Upper lobe of left lung (tissue), 4 donors: ENCODE data around the gene SLC23A3.

Experiments
- POLR2A ChIP-seq, 4 donors: fragments of 450-650 bp; IDR thresholded peaks; one replicate each; pipeline ENCODE4 v1.5.1; 2016 to 2017; ENCODE audit warnings: antibody characterized with exemption in 4 of 4, mild to moderate bottlenecking in 2 of 4
- POLR2AphosphoS5 ChIP-seq, 2 donors: sonication (generic); formaldehyde crosslinking; IDR thresholded peaks; one replicate each; pipeline ENCODE4 v1.5.1; 2017; ENCODE audit warnings: antibody characterized with exemption in 2 of 2
- TF ChIP-seq, protein P1 (sequence below), 6 experiments: fragments of 450-650 bp in 4 of 6; fragments of 200-600 bp in 2 of 6; sonication (generic) in 2 of 6; IDR thresholded peaks; one replicate each; pipeline ENCODE4 v1.5.1; 2016 to 2019; ENCODE audit warnings: antibody characterized with exemption in 6 of 6

DNA sequence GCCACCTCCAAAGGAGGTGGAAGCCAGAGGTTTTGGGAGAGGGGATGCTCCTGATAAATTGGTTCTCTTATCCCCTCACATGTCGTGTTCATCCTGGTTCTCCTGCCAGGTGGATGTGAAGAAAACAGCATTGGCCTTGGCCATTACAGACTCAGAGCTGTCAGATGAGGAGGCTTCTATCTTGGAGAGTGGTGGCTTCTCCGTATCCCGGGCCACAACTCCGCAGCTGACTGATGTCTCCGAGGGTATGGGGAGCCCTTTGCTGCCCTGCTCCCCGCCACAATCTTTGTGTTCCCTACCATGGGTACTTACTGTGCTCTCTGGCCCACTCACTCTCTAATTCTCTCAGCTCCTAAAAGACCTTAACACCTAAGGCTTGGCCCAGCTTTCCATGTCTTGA lies 11.7 kb upstream of the SLC23A3 start:
- TF ChIP-seq, protein P1, sequence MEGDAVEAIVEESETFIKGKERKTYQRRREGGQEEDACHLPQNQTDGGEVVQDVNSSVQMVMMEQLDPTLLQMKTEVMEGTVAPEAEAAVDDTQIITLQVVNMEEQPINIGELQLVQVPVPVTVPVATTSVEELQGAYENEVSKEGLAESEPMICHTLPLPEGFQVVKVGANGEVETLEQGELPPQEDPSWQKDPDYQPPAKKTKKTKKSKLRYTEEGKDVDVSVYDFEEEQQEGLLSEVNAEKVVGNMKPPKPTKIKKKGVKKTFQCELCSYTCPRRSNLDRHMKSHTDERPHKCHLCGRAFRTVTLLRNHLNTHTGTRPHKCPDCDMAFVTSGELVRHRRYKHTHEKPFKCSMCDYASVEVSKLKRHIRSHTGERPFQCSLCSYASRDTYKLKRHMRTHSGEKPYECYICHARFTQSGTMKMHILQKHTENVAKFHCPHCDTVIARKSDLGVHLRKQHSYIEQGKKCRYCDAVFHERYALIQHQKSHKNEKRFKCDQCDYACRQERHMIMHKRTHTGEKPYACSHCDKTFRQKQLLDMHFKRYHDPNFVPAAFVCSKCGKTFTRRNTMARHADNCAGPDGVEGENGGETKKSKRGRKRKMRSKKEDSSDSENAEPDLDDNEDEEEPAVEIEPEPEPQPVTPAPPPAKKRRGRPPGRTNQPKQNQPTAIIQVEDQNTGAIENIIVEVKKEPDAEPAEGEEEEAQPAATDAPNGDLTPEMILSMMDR (IDR thresholded peaks at IDR 0.05), result no peak
- no peak for TF ChIP-seq POLR2A (IDR thresholded peaks at IDR 0.05)
- TF ChIP-seq POLR2AphosphoS5 (IDR thresholded peaks at IDR 0.05), result no peak
